HAP-1 (cell line): ENCODE results near the gene FGF18.

Experiments used
- DNase-seq, 2 experiments: peaks; one replicate each; pipeline ENCODE4 v3.0.0-alpha.2; 2016 to 2020; ENCODE audit warnings: low spot score in 2 of 2
- H3K27me3 ChIP-seq: fragments of 250-450 bp; sonication (Bioruptor Pico); 2 replicates; pipeline ENCODE4 v1.5.1; 2020; ENCODE audit warnings: low read depth, mild to moderate bottlenecking, moderate library complexity
- H3K36me3 ChIP-seq: fragments of 250-450 bp; sonication (Bioruptor Pico); replicated peaks from 2 replicates; pipeline ENCODE4 v1.5.1; 2020; ENCODE audit warnings: mild to moderate bottlenecking
- H3K4me1 ChIP-seq: fragments of 250-450 bp; sonication (Bioruptor Pico); 2 replicates; pipeline ENCODE4 v1.5.1; 2020; ENCODE audit warnings: mild to moderate bottlenecking
- H3K4me3 ChIP-seq: fragments of 250-450 bp; sonication (Bioruptor Pico); 2 replicates; pipeline ENCODE4 v1.5.1; 2020; ENCODE audit warnings: mild to moderate bottlenecking, moderate library complexity
- H3K9me3 ChIP-seq: fragments of 250-450 bp; sonication (Bioruptor Pico); 2 replicates; pipeline ENCODE4 v1.5.1; 2020; ENCODE audit warnings: mild to moderate bottlenecking, moderate library complexity
- in situ Hi-C: fragments of 300-500 bp; cut with MboI; formaldehyde crosslinking; loops from 3 replicates; pipeline ENCODE4 v1.14.3; 2020; ENCODE audit warnings: low sequenced_read_pairs, inconsistent platforms, mixed read lengths

FGF18 gene

GRCh38 chr5:171421331-171422262 lies 2.1 kb downstream of the FGF18 start:
- Histone ChIP-seq H3K9me3 (no peaks in the 10 kb centered on the region), H3K4me3 (no peak overlapping the region), H3K27me3 (peaks cover 10% of the 10 kb centered on the region), H3K4me1 (peaks cover 2% of the 10 kb centered on the region; the same call in 1 of the 2 replicates), H3K36me3 (no peaks in the 10 kb centered on the region)
- in situ Hi-C loops = loop anchor here (10.0 kb wide), 1 partner anchor 473 kb away; no protein-coding TSS in a partner anchor
- DNase-seq = no peak

GRCh38 chr5:171422495-171422894 lies 3.0 kb downstream of the FGF18 start:
- peak in 1 of 2 experiments; percentile 4 for DNase-seq
- H3K27me3 ChIP-seq = peaks cover 10% of the 10 kb centered on the region
- in situ Hi-C loops = loop anchor here (10.0 kb wide), 1 partner anchor 472 kb away; no protein-coding TSS in a partner anchor

GRCh38 chr5:171422902-171423663 lies 3.6 kb downstream of the FGF18 start:
- H3K27me3 ChIP-seq = peaks cover 10% of the 10 kb centered on the region
- DNase-seq = no peak
- in situ Hi-C loops = loop anchor here (10.0 kb wide), 1 partner anchor 472 kb away; no protein-coding TSS in a partner anchor

More at GRCh38 chr5:171422495-171422894, 3.0 kb downstream of the FGF18 start:
- no peaks in the 10 kb centered on the region for H3K9me3 ChIP-seq
- no peaks in the 10 kb centered on the region for H3K36me3 ChIP-seq
- H3K4me1 ChIP-seq = peaks cover 2% of the 10 kb centered on the region; the same call in 1 of the 2 replicates
- no peak overlapping the region for H3K4me3 ChIP-seq

GRCh38 chr5:171424726-171425125 lies 5.3 kb downstream of the FGF18 start:
- no peaks in the 10 kb centered on the region for H3K36me3 ChIP-seq
- peaks cover 7% of the 10 kb centered on the region for H3K27me3 ChIP-seq
- DNase-seq = no peak
- in situ Hi-C loops = loop anchor here (10.0 kb wide), 1 partner anchor 470 kb away; no protein-coding TSS in a partner anchor
- H3K4me3 ChIP-seq = no peak overlapping the region
- H3K4me1 ChIP-seq = no peaks in the 10 kb centered on the region
- H3K9me3 ChIP-seq = no peaks in the 10 kb centered on the region

More at GRCh38 chr5:171422902-171423663, 3.6 kb downstream of the FGF18 start:
- H3K36me3 ChIP-seq = no peaks in the 10 kb centered on the region
- no peak overlapping the region for H3K4me3 ChIP-seq
- H3K4me1 ChIP-seq = peaks cover 2% of the 10 kb centered on the region; the same call in 1 of the 2 replicates
- no peaks in the 10 kb centered on the region for H3K9me3 ChIP-seq

- no peaks in the 10 kb centered on the region for H3K4me1 ChIP-seq
- no peaks in the 10 kb centered on the region for H3K9me3 ChIP-seq
- in situ Hi-C loops = loop anchor here (10.0 kb wide), 1 partner anchor 469 kb away; no protein-coding TSS in a partner anchor
- H3K27me3 ChIP-seq = peaks cover 4% of the 10 kb centered on the region
- DNase-seq = no peak
- H3K36me3 ChIP-seq = no peaks in the 10 kb centered on the region
- no peak overlapping the region for H3K4me3 ChIP-seq
These were observed 6.3 kb downstream of the FGF18 start for GRCh38 chr5:171425596-171426244.

- Histone ChIP-seq H3K27me3 (peaks cover under 1% of the 10 kb centered on the region; the same call in 1 of the 2 replicates), H3K36me3 (no peaks in the 10 kb centered on the region), H3K4me3 (no peak overlapping the region), H3K4me1 (no peaks in the 10 kb centered on the region), H3K9me3 (no peaks in the 10 kb centered on the region)
- no peak for DNase-seq
- in situ Hi-C loops = loop anchor here (10.0 kb wide), 1 partner anchor 469 kb away; no protein-coding TSS in a partner anchor
These were observed 6.8 kb downstream of the FGF18 start for GRCh38 chr5:171426266-171426665.

GRCh38 chr5:171426680-171427079 lies 7.2 kb downstream of the FGF18 start:
- no peaks in the 10 kb centered on the region for H3K9me3 ChIP-seq
- no peak for DNase-seq
- H3K4me3 ChIP-seq = no peak overlapping the region
- in situ Hi-C loops = loop anchor here (10.0 kb wide), 1 partner anchor 468 kb away; no protein-coding TSS in a partner anchor
- H3K27me3 ChIP-seq = no peaks in the 10 kb centered on the region
- no peaks in the 10 kb centered on the region for H3K36me3 ChIP-seq
- no peaks in the 10 kb centered on the region for H3K4me1 ChIP-seq

- no peak for DNase-seq
- Histone ChIP-seq H3K4me3 (no peak overlapping the region), H3K36me3 (no peaks in the 10 kb centered on the region), H3K4me1 (no peaks in the 10 kb centered on the region), H3K9me3 (no peaks in the 10 kb centered on the region), H3K27me3 (no peaks in the 10 kb centered on the region)
- in situ Hi-C loops = loop anchor here (10.0 kb wide), 1 partner anchor 467 kb away; no protein-coding TSS in a partner anchor
These were observed 8.1 kb downstream of the FGF18 start for GRCh38 chr5:171427318-171428167.

GRCh38 chr5:171428168-171428696 lies 8.8 kb downstream of the FGF18 start:
- in situ Hi-C loops = loop anchor here (10.0 kb wide), 1 partner anchor 467 kb away; no protein-coding TSS in a partner anchor
- no peak for DNase-seq
- Histone ChIP-seq H3K9me3 (no peaks in the 10 kb centered on the region), H3K4me1 (no peaks in the 10 kb centered on the region), H3K4me3 (no peak overlapping the region), H3K27me3 (no peaks in the 10 kb centered on the region), H3K36me3 (no peaks in the 10 kb centered on the region)

- no peak for DNase-seq
- Histone ChIP-seq H3K9me3 (no peaks in the 10 kb centered on the region), H3K4me3 (no peak overlapping the region), H3K4me1 (no peaks in the 10 kb centered on the region), H3K27me3 (no peaks in the 10 kb centered on the region), H3K36me3 (no peaks in the 10 kb centered on the region)
- in situ Hi-C loops = loop anchor here (10.0 kb wide), 1 partner anchor 466 kb away; no protein-coding TSS in a partner anchor
These were observed 9.5 kb downstream of the FGF18 start for GRCh38 chr5:171428809-171429542.

GRCh38 chr5:171429543-171429910 lies 10.1 kb downstream of the FGF18 start:
- in situ Hi-C loops = loop anchor here (10.0 kb wide), 1 partner anchor 465 kb away; no protein-coding TSS in a partner anchor

More at GRCh38 chr5:171429543-171429910, 10.1 kb downstream of the FGF18 start:
- Histone ChIP-seq H3K36me3 (no peaks in the 10 kb centered on the region), H3K27me3 (no peaks in the 10 kb centered on the region), H3K4me1 (no peaks in the 10 kb centered on the region), H3K4me3 (no peak overlapping the region), H3K9me3 (no peaks in the 10 kb centered on the region)
- DNase-seq = no peak
